Endothelial cell of umbilical vein (primary cell): ENCODE results near the gene FOXP1.
"Not testable (repeated sequence)": the region's sequence is repeated elsewhere in the genome, so short reads cannot be mapped to it uniquely, and the experiment has no call there.

Experiments
- EZH2 ChIP-seq: IDR thresholded peaks from 2 replicates; pipeline ENCODE4 v1.6.1; 2012; ENCODE audit warnings: borderline replicate concordance, low read depth, mild to moderate bottlenecking, moderate library complexity, low read length, inconsistent platforms; ENCODE audit not compliant: severe bottlenecking
- POLR2A ChIP-seq: IDR thresholded peaks from 2 replicates; pipeline ENCODE4 v1.6.1; 2012; ENCODE audit warnings: low read depth, mild to moderate bottlenecking, control low read depth, low read length
- POLR2AphosphoS5 ChIP-seq: IDR thresholded peaks from 2 replicates; pipeline ENCODE4 v1.6.1; 2012; ENCODE audit warnings: low read depth, mild to moderate bottlenecking, control low read depth, low read length, moderate library complexity; ENCODE audit not compliant: insufficient read depth
- TF ChIP-seq, protein P1 (sequence below), 2 donors: IDR thresholded peaks; 1 replicate in 1 of 2; 2 replicates in 1 of 2; pipeline ENCODE4 v1.5.1; 2011; ENCODE audit warnings: low read length in 2 of 2, mild to moderate bottlenecking in 2 of 2, moderate library complexity in 2 of 2, control low read depth in 1 of 2, inconsistent platforms in 1 of 2, low read depth in 1 of 2; ENCODE audit not compliant: insufficient read depth in 1 of 2; ENCODE audit errors: extremely low read depth in 1 of 2

DNA sequence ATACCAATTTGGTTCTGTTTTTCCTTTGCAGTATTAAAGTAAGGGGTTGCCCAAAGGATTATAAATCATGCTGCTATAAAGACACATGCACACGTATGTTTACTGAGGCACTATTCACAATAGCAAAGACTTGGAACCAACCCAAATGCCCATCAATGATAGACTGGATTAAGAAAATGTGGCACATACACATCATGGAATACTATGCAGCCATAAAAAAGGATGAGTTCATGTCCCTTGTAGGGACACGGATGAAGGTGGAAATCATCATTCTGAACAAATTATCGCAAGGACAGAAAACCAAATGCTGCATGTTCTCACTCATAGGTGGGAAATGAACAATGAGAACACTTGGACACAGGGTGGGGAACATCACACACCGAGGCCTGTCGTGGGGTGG lies 259.3 kb downstream of the FOXP1 start:
- TF ChIP-seq, protein P1, sequence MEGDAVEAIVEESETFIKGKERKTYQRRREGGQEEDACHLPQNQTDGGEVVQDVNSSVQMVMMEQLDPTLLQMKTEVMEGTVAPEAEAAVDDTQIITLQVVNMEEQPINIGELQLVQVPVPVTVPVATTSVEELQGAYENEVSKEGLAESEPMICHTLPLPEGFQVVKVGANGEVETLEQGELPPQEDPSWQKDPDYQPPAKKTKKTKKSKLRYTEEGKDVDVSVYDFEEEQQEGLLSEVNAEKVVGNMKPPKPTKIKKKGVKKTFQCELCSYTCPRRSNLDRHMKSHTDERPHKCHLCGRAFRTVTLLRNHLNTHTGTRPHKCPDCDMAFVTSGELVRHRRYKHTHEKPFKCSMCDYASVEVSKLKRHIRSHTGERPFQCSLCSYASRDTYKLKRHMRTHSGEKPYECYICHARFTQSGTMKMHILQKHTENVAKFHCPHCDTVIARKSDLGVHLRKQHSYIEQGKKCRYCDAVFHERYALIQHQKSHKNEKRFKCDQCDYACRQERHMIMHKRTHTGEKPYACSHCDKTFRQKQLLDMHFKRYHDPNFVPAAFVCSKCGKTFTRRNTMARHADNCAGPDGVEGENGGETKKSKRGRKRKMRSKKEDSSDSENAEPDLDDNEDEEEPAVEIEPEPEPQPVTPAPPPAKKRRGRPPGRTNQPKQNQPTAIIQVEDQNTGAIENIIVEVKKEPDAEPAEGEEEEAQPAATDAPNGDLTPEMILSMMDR (IDR thresholded peaks at IDR 0.05; ENCODE audit: extremely low read depth in 1 of 2, insufficient read depth in 1 of 2, low read depth in 1 of 2, low read length in 2 of 2): not testable (repeated sequence)
- TF ChIP-seq POLR2AphosphoS5, POLR2A, EZH2: not testable (repeated sequence)
